Lung (tissue), 12 donors: ENCODE data around the gene CEACAM3. TPM values are rescaled to one million over a fixed set of nuclear protein-coding genes. Genes with fewer than 3 reads are reported as not detected.

Source experiments
- ATAC-seq: fragments of 200-7000 bp; cut with Tn5 transposase; one replicate; pipeline ENCODE4 v1.9.1; 2020; ENCODE audit warnings: moderate number of reproducible peaks; ENCODE audit not compliant: insufficient read depth, low FRiP score
- DNase-seq, 3 donors: peaks; one replicate each; pipeline ENCODE4 v3.0.0-alpha.2; 2013 to 2017
- H3K27ac ChIP-seq, 2 donors: one replicate each; pipeline ENCODE4 v1.5.1; 2013; ENCODE audit warnings: mild to moderate bottlenecking in 2 of 2, moderate library complexity in 2 of 2, control low read depth in 1 of 2, inconsistent platforms in 1 of 2, low read depth in 1 of 2, low read length in 1 of 2
- H3K27me3 ChIP-seq, 3 donors: one replicate each; pipeline ENCODE4 v1.5.1; 2013; ENCODE audit warnings: low read length in 2 of 3; ENCODE audit not compliant: control insufficient read depth in 3 of 3, insufficient read depth in 3 of 3
- H3K36me3 ChIP-seq, 4 donors: one replicate each; pipeline ENCODE4 v1.5.1; 2013; ENCODE audit warnings: low read length in 4 of 4, mild to moderate bottlenecking in 1 of 4, moderate library complexity in 1 of 4; ENCODE audit not compliant: control insufficient read depth in 4 of 4, insufficient read depth in 4 of 4
- H3K4me1 ChIP-seq, 5 donors: one replicate each; pipeline ENCODE4 v1.5.1; 2013; ENCODE audit warnings: low read length in 5 of 5, mild to moderate bottlenecking in 2 of 5, moderate library complexity in 1 of 5; ENCODE audit not compliant: control insufficient read depth in 5 of 5, insufficient read depth in 5 of 5
- H3K4me3 ChIP-seq: one replicate; pipeline ENCODE4 v1.5.1; 2013; ENCODE audit warnings: mild to moderate bottlenecking, control low read depth, moderate library complexity
- H3K9ac ChIP-seq, 2 donors: one replicate each; pipeline ENCODE4 v1.5.1; 2013; ENCODE audit warnings: low read length in 2 of 2, control low read depth in 1 of 2; ENCODE audit not compliant: insufficient read depth in 1 of 2
- H3K9me3 ChIP-seq, 4 donors: one replicate each; pipeline ENCODE4 v1.5.1; 2013; ENCODE audit warnings: low read length in 3 of 4, mild to moderate bottlenecking in 1 of 4, moderate library complexity in 1 of 4; ENCODE audit not compliant: control insufficient read depth in 4 of 4, insufficient read depth in 3 of 4
- WGBS, 2 donors: extraction: QIAGEN DNeasy Blood & Tissue Kit; methylation state at CpG; one replicate each; pipeline ENCODE4 v1.1.7; 2013; 5-methylcytosine and 5-hydroxymethylcytosine counted together
- polyA plus RNA-seq, 2 donors: library from polyadenylated mRNA; stranded (reverse); fragments of 200-250 nt; gene quantifications; one replicate each; pipeline ENCODE4 v1.2.1, GENCODE V29; 2013
- total RNA-seq, 2 donors: library from RNA; depleted of rRNA in 1 of 2; stranded (reverse); fragments of >200 nt in 1 of 2; gene quantifications; one replicate each; pipeline ENCODE4 v1.2.1, GENCODE V29; 2014 to 2021
- TF ChIP-seq, protein P1 (sequence below): IDR thresholded peaks from 2 replicates; pipeline ENCODE4 v1.5.1; 2012; ENCODE audit warnings: mild to moderate bottlenecking; ENCODE audit errors: control extremely low read depth, extremely low read depth
- donor health status: control.
- donor health status: control.
- donor health status: Bipolar disorder and iron deficiency.
- donor health status: healthy.
- donor health status: DM: yes; HTN: yes; CAD: no.

Gene CEACAM3
- total and polyA plus RNA-seq, 4 donors = 1.2 to 21.9 (median 3.7) TPM

- 67 to 77% methylated on average over 2 of the region's 2 CpGs for WGBS, 2 donors
These were observed 52.7 kb downstream of the CEACAM3 start for GRCh38 chr19:41849067-41849466.

GRCh38 chr19:41850381-41850780 is 54.0 kb downstream of the CEACAM3 start:
- no peak overlapping the region for H3K4me3 ChIP-seq
- no peak overlapping the region for H3K9ac ChIP-seq
- peaks cover 0 to 6% (median 3%) of the 10 kb centered on the region in 3 donors for H3K27me3 ChIP-seq
- ATAC-seq (no peak), DNase-seq (no peak)
- 65 to 87% methylated on average over 5 of the region's 5 CpGs for WGBS, 2 donors
- H3K9me3 ChIP-seq = no peaks in the 10 kb centered on the region
- no peaks in the 10 kb centered on the region for H3K36me3 ChIP-seq
- TF ChIP-seq, protein P1, sequence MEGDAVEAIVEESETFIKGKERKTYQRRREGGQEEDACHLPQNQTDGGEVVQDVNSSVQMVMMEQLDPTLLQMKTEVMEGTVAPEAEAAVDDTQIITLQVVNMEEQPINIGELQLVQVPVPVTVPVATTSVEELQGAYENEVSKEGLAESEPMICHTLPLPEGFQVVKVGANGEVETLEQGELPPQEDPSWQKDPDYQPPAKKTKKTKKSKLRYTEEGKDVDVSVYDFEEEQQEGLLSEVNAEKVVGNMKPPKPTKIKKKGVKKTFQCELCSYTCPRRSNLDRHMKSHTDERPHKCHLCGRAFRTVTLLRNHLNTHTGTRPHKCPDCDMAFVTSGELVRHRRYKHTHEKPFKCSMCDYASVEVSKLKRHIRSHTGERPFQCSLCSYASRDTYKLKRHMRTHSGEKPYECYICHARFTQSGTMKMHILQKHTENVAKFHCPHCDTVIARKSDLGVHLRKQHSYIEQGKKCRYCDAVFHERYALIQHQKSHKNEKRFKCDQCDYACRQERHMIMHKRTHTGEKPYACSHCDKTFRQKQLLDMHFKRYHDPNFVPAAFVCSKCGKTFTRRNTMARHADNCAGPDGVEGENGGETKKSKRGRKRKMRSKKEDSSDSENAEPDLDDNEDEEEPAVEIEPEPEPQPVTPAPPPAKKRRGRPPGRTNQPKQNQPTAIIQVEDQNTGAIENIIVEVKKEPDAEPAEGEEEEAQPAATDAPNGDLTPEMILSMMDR = no peak
- H3K4me1 ChIP-seq = no peaks in the 10 kb centered on the region
- H3K27ac ChIP-seq = no peak overlapping the region

More at GRCh38 chr19:41849067-41849466, 52.7 kb downstream of the CEACAM3 start:
- no peak for ATAC-seq
- peaks cover 0 to 6% (median 3%) of the 10 kb centered on the region in 3 donors for H3K27me3 ChIP-seq
- H3K27ac ChIP-seq = no peak overlapping the region
- no peaks in the 10 kb centered on the region for H3K4me1 ChIP-seq
- TF ChIP-seq, protein P1 = no peak
- peaks cover 0 to 3% (median 0%) of the 10 kb centered on the region in 4 donors for H3K9me3 ChIP-seq
- no peaks in the 10 kb centered on the region for H3K36me3 ChIP-seq
- DNase-seq = no peak
- H3K4me3 ChIP-seq = no peak overlapping the region
- no peak overlapping the region for H3K9ac ChIP-seq

GRCh38 chr19:41851456-41851855 is 55.1 kb downstream of the CEACAM3 start:
- Histone ChIP-seq H3K27ac (no peak overlapping the region), H3K9ac (no peak overlapping the region), H3K36me3 (no peaks in the 10 kb centered on the region), H3K27me3 (peaks cover 0 to 6% (median 3%) of the 10 kb centered on the region in 3 donors), H3K4me1 (no peaks in the 10 kb centered on the region), H3K9me3 (no peaks in the 10 kb centered on the region), H3K4me3 (no peak overlapping the region)
- 35 to 61% methylated on average over 4 of the region's 4 CpGs for WGBS, 2 donors
- TF ChIP-seq, protein P1 = no peak
- ATAC-seq = no peak
- no peak for DNase-seq

GRCh38 chr19:41853344-41853743 is 57.0 kb downstream of the CEACAM3 start:
- no peaks in the 10 kb centered on the region for H3K9me3 ChIP-seq

More at GRCh38 chr19:41853344-41853743, 57.0 kb downstream of the CEACAM3 start:
- ATAC-seq (no peak), DNase-seq (no peak)
- H3K4me1 ChIP-seq = no peaks in the 10 kb centered on the region
- TF ChIP-seq, protein P1 = no peak
- 66 to 91% methylated on average over 2 of the region's 2 CpGs for WGBS, 2 donors
- H3K27me3 ChIP-seq = peaks cover 0 to 6% (median 3%) of the 10 kb centered on the region in 3 donors
- no peak overlapping the region for H3K9ac ChIP-seq
- H3K36me3 ChIP-seq = no peaks in the 10 kb centered on the region
- no peak overlapping the region for H3K4me3 ChIP-seq
- no peak overlapping the region for H3K27ac ChIP-seq
